GM21381 (cell line): ENCODE data around the gene RNF39.

Source experiments
- ATAC-seq: cut with Tn5 transposase; IDR thresholded peaks from one replicate; pipeline ENCODE4 v1.9.1; 2021; ENCODE audit warnings: mild to moderate bottlenecking, moderate library complexity; ENCODE audit not compliant: unreplicated experiment

The RNF39 gene

GRCh38 chr6:30097902-30098768, 22.6 kb upstream of the RNF39 start:
- no peak for ATAC-seq

- ATAC-seq: no peak
These were observed 21.3 kb upstream of the RNF39 start for GRCh38 chr6:30096829-30097228.

GRCh38 chr6:30093951-30094661, 18.5 kb upstream of the RNF39 start:
- no peak for ATAC-seq

- no peak for ATAC-seq
These were observed 17.4 kb upstream of the RNF39 start for GRCh38 chr6:30092852-30093543.

GRCh38 chr6:30091577-30092381, 16.2 kb upstream of the RNF39 start:
- no peak for ATAC-seq

GRCh38 chr6:30087876-30088275, 12.3 kb upstream of the RNF39 start:
- no peak for ATAC-seq

GRCh38 chr6:30077218-30077617, 1.6 kb upstream of the RNF39 start:
- ATAC-seq: no peak

GRCh38 chr6:30075790-30076732, 492 bp upstream of the RNF39 start:
- ATAC-seq: no peak

GRCh38 chr6:30074331-30075093, 1.1 kb downstream of the RNF39 start:
- ATAC-seq: no peak

GRCh38 chr6:30073489-30074235, 1.9 kb downstream of the RNF39 start:
- no peak for ATAC-seq

GRCh38 chr6:30071858-30072257, 3.7 kb downstream of the RNF39 start:
- no peak for ATAC-seq

- ATAC-seq: no peak
These were observed 4.3 kb downstream of the RNF39 start for GRCh38 chr6:30071081-30071818.

GRCh38 chr6:30067460-30068139, 8.0 kb downstream of the RNF39 start:
- no peak for ATAC-seq

GRCh38 chr6:30066577-30067459, 8.8 kb downstream of the RNF39 start, which contains the start of gene PPP1R11:
TSS of gene PPP1R11 (plus strand) at chr6:30067198. CDS start at chr6:30067411, 213 bp downstream.
- peak; percentile 97 for ATAC-seq

- no peak for ATAC-seq
These were observed 9.5 kb downstream of the RNF39 start for GRCh38 chr6:30066082-30066481.

- no peak for ATAC-seq
These were observed 12.3 kb downstream of the RNF39 start for GRCh38 chr6:30063315-30063714.
